Peyer's patch (tissue), 4 donors: ENCODE data around the gene SCML2.

Source experiments
- CTCF ChIP-seq, 6 experiments: fragments of 450-650 bp in 4 of 6; fragments of 200-600 bp in 2 of 6; sonication (generic) in 1 of 6; IDR thresholded peaks; one replicate each; pipeline ENCODE4 v1.5.1; 2017 to 2019; ENCODE audit warnings: antibody characterized with exemption in 6 of 6, mild to moderate bottlenecking in 3 of 6, moderate library complexity in 1 of 6
- POLR2A ChIP-seq, 2 donors: fragments of 450-650 bp; IDR thresholded peaks; one replicate each; pipeline ENCODE4 v1.5.1; 2017; ENCODE audit warnings: antibody characterized with exemption in 2 of 2, mild to moderate bottlenecking in 2 of 2, moderate library complexity in 2 of 2

GRCh38 chrX:18278449-18278848 is 76.0 kb downstream of the SCML2 start:
- TF ChIP-seq CTCF (IDR thresholded peaks at IDR 0.05) (no peak), POLR2A (IDR thresholded peaks at IDR 0.05) (no peak)
